Measurements from ENCODE around the gene ZNF512B. TPM values are rescaled to one million over a fixed set of nuclear protein-coding genes. Genes with fewer than 3 reads are reported as not detected.

Gene ZNF512B
- total RNA-seq, 1 donor from 2014 or later = 5.2 TPM

GRCh38 chr20:63955827-63956663 lies 13.7 kb downstream of the ZNF512B start, which contains the start of gene UCKL1:
UCKL1 (minus strand) TSS chr20:63956416; CDS start chr20:63956372, 44 bp downstream.
- H3K4me3 ChIP-seq (ENCODE audit: low read depth, low read length) = peak within 1 kb of the TSS; percentile 97
- DNase-seq (ENCODE audit: low read depth) = no peak
- no peak for TF ChIP-seq CTCF (conservative IDR thresholded peaks at IDR 0.05; ENCODE audit: low read depth, low read length)

GRCh38 chr20:63955281-63955826 lies 14.4 kb downstream of the ZNF512B start:
- H3K4me3 ChIP-seq (ENCODE audit: low read depth, low read length) = peak overlapping the region; percentile 97
- TF ChIP-seq CTCF (conservative IDR thresholded peaks at IDR 0.05; ENCODE audit: low read depth, low read length) = peak; percentile 37
- no peak for DNase-seq (ENCODE audit: low read depth)

GRCh38 chr20:63953764-63954429 lies 15.8 kb downstream of the ZNF512B start:
- H3K4me3 ChIP-seq (ENCODE audit: low read depth, low read length) = peak overlapping the region; percentile 97
- TF ChIP-seq CTCF (conservative IDR thresholded peaks at IDR 0.05; ENCODE audit: low read depth, low read length) = no peak
- DNase-seq (ENCODE audit: low read depth) = no peak

- no peak overlapping the region for H3K4me3 ChIP-seq (ENCODE audit: low read depth, low read length)
- no peak for DNase-seq (ENCODE audit: low read depth)
- no peak for TF ChIP-seq CTCF (conservative IDR thresholded peaks at IDR 0.05; ENCODE audit: low read depth, low read length)
Observed at GRCh38 chr20:63952769-63953168, 17.0 kb downstream of the ZNF512B start.

- no peak for TF ChIP-seq CTCF (conservative IDR thresholded peaks at IDR 0.05; ENCODE audit: low read depth, low read length)
- H3K4me3 ChIP-seq (ENCODE audit: low read depth, low read length) = no peak overlapping the region
- DNase-seq (ENCODE audit: low read depth) = no peak
Observed at GRCh38 chr20:63952210-63952535, 17.6 kb downstream of the ZNF512B start.

- no peak overlapping the region for H3K4me3 ChIP-seq (ENCODE audit: low read depth, low read length)
- DNase-seq (ENCODE audit: low read depth) = no peak
- TF ChIP-seq CTCF (conservative IDR thresholded peaks at IDR 0.05; ENCODE audit: low read depth, low read length) = no peak
Observed at GRCh38 chr20:63951398-63952209, 18.1 kb downstream of the ZNF512B start.

Measured in epithelial cell of proximal tubule (primary cell).